ENCODE results near the gene RMI2. TPM values are rescaled to one million over a fixed set of nuclear protein-coding genes. Genes with fewer than 3 reads are reported as not detected.

The RMI2 gene
- total and polyA plus RNA-seq, 2 of the 8 experiments (the other 6 are each of a cell fraction or from before 2014, with no cell fraction given), result 58.2 to 96.0 TPM

DNA sequence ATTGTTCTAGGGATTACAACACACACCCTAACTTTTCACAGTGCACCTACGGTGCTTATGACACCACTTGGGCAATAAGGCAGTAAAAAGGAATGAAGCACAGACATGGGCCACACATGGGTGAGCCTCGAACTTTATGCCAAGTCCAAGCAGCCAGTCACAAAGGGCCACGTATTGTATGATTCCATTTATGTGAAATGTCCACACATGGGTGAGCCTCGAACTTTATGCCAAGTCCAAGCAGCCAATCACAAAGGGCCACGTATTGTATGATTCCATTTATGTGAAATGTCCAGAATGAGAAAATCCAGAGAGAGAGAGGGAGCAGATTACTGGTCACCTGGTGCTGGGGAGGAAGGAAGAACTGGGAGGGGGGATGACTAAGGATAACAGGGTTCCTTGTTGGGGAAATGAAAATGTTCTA is 22.2 kb downstream of the RMI2 start:
- H3K56ac ChIP-seq (replicated peaks; ENCODE audit: insufficient read length, low read depth, low read length), result no peak overlapping the region
- no peak overlapping the region for H2AK5ac ChIP-seq (ENCODE audit: low read depth, low read length)
- no peaks in the 10 kb centered on the region for H3K79me2 ChIP-seq (ENCODE audit: control insufficient read depth in 1 of 2, insufficient read depth in 2 of 2, low read length in 2 of 2)
- no peak overlapping the region for H4K8ac ChIP-seq (ENCODE audit: extremely low read depth, insufficient read depth, low read length)
- no peak overlapping the region for H2BK120ac ChIP-seq (replicated peaks; ENCODE audit: low read depth, low read length)
- H3K23ac ChIP-seq (ENCODE audit: insufficient read length), result no peak overlapping the region
- no peaks in the 10 kb centered on the region for H4K20me1 ChIP-seq (replicated peaks in 1 of 2; ENCODE audit: control insufficient read depth in 1 of 2, insufficient read depth in 2 of 2, low read length in 2 of 2)
- H3K27ac ChIP-seq (ENCODE audit: low read depth, low read length), result no peak overlapping the region
- H4K91ac ChIP-seq (replicated peaks; ENCODE audit: insufficient read length, low read length), result no peak overlapping the region
- no peaks in the 10 kb centered on the region for H3K9me3 ChIP-seq (ENCODE audit: insufficient read depth in 2 of 2, low read depth in 1 of 2, low read length in 1 of 2)
- ChIA-PET POLR2A (ENCODE audit: partially characterized antibody) (interaction anchor here (0.6 to 1.6 kb wide), 3 partner anchors 11 to 20 kb away, joined by 3 to 7 read pairs (median 4); no protein-coding TSS in a partner anchor), CTCF (ENCODE audit: partially characterized antibody) (interaction anchor here (0.8 to 1.3 kb wide), 2 partner anchors 20 to 21 kb away, joined by 3 to 4 read pairs; no protein-coding TSS in a partner anchor)
- 92% methylated on average over 5 of the region's 5 CpGs; no CpG with 5 or more reads in 1 of the 2 experiments for WGBS, 2 experiments (ENCODE audit: extremely low coverage in 1 of 2, insufficient coverage in 1 of 2, insufficient read length in 1 of 2, insufficient replicate concordance in 2 of 2, low coverage in 1 of 2, low lambda C conversion rate in 2 of 2, missing lambda C conversion rate in 1 of 2)
- FAIRE-seq, result no peak
- no peak overlapping the region for H3K4me3 ChIP-seq (ENCODE audit: extremely low read depth in 1 of 4, insufficient read depth in 2 of 4, low read depth in 3 of 4, low read length in 4 of 4)
- no peaks in the 10 kb centered on the region for H3K36me3 ChIP-seq (ENCODE audit: control insufficient read depth in 2 of 4, insufficient read depth in 4 of 4, low read length in 3 of 4)
- no peak overlapping the region for H2BK5ac ChIP-seq (ENCODE audit: low read depth, low read length)
- no peaks in the 10 kb centered on the region for H3K79me1 ChIP-seq (ENCODE audit: low read depth, low read length)
- no peak overlapping the region for H3K18ac ChIP-seq (ENCODE audit: extremely low read depth, low read length)
- no peak overlapping the region for H3K4ac ChIP-seq (replicated peaks; ENCODE audit: insufficient read length, low read depth, low read length)
- H3K14ac ChIP-seq (ENCODE audit: insufficient read length), result no peak overlapping the region
- no peaks in the 10 kb centered on the region for H3K27me3 ChIP-seq (replicated peaks in 1 of 4; ENCODE audit: control insufficient read depth in 3 of 4, extremely low read depth in 1 of 4, insufficient read depth in 3 of 4, low read length in 3 of 4)
- no peak for DNase-seq (ENCODE audit: low read depth in 1 of 2, low spot score in 2 of 2)
- H2BK12ac ChIP-seq (ENCODE audit: low read depth, low read length), result no peak overlapping the region
- no peak overlapping the region for H3K4me2 ChIP-seq (ENCODE audit: insufficient read depth in 1 of 2, low read depth in 2 of 2, low read length in 2 of 2)
- no peak overlapping the region for H2BK20ac ChIP-seq (ENCODE audit: low read length)
- H3K23me2 ChIP-seq (ENCODE audit: low read depth, low read length), result no peaks in the 10 kb centered on the region
- H3K9ac ChIP-seq (replicated peaks in 1 of 4; ENCODE audit: extremely low read depth in 1 of 4, low read depth in 3 of 4, low read length in 3 of 4), result no peak overlapping the region
- no peak overlapping the region for H2AFZ ChIP-seq (ENCODE audit: low read length)
- no peak overlapping the region for H2BK15ac ChIP-seq (ENCODE audit: low read length)
- H3K4me1 ChIP-seq (replicated peaks in 1 of 4; ENCODE audit: control insufficient read depth in 3 of 4, insufficient read depth in 4 of 4, low read length in 3 of 4), result peaks cover 0 to 2% (median 0%) of the 10 kb centered on the region in 4 experiments; a peak in 2 of 7 replicates
- H4K5ac ChIP-seq (ENCODE audit: insufficient read length, low read depth, low read length), result no peak overlapping the region
- TF ChIP-seq SIRT6 (IDR thresholded peaks at IDR 0.05; ENCODE audit: low read length) (no peak), TAF1 (IDR thresholded peaks at IDR 0.05; ENCODE audit: low read depth, low read length) (no peak), RXRA (IDR thresholded peaks at IDR 0.05; ENCODE audit: insufficient read depth, low read depth, low read length) (no peak), POLR2A (IDR thresholded peaks at IDR 0.05; ENCODE audit: control extremely low read depth in 1 of 2, low read depth in 2 of 2, low read length in 2 of 2) (no peak), CREB1 (IDR thresholded peaks at IDR 0.05) (no peak), ASH2L (IDR thresholded peaks at IDR 0.05; ENCODE audit: low read length) (no peak), NRF1 (IDR thresholded peaks at IDR 0.05; ENCODE audit: low read depth, low read length) (no peak), SAP30 (IDR thresholded peaks at IDR 0.05; ENCODE audit: insufficient read depth, insufficient replicate concordance, low read length) (no peak), PHF8 (conservative IDR thresholded peaks at IDR 0.05; ENCODE audit: low read depth, low read length) (no peak), KDM4A (IDR thresholded peaks at IDR 0.05; ENCODE audit: low read depth, low read length, severe bottlenecking) (no peak), SIN3A (conservative IDR thresholded peaks at IDR 0.05 in 1 of 2, IDR thresholded peaks at IDR 0.05 in 1 of 2; ENCODE audit: low read depth in 1 of 2, low read length in 2 of 2) (no peak), BACH1 (IDR thresholded peaks at IDR 0.05; ENCODE audit: low read length) (no peak), CHD1 (IDR thresholded peaks at IDR 0.05; ENCODE audit: low read depth, low read length) (no peak), JUN (IDR thresholded peaks at IDR 0.05; ENCODE audit: low read depth, low read length) (no peak)
